Raji (cell line): ENCODE data around the gene SKA1.

Experiments used
- POLR2A ChIP-seq: IDR thresholded peaks from 2 replicates; pipeline ENCODE4 v1.6.1; 2011; ENCODE audit warnings: low read depth, low read length, control low read depth; ENCODE audit not compliant: insufficient read depth

SKA1 gene, protein sequence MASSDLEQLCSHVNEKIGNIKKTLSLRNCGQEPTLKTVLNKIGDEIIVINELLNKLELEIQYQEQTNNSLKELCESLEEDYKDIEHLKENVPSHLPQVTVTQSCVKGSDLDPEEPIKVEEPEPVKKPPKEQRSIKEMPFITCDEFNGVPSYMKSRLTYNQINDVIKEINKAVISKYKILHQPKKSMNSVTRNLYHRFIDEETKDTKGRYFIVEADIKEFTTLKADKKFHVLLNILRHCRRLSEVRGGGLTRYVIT

DNA sequence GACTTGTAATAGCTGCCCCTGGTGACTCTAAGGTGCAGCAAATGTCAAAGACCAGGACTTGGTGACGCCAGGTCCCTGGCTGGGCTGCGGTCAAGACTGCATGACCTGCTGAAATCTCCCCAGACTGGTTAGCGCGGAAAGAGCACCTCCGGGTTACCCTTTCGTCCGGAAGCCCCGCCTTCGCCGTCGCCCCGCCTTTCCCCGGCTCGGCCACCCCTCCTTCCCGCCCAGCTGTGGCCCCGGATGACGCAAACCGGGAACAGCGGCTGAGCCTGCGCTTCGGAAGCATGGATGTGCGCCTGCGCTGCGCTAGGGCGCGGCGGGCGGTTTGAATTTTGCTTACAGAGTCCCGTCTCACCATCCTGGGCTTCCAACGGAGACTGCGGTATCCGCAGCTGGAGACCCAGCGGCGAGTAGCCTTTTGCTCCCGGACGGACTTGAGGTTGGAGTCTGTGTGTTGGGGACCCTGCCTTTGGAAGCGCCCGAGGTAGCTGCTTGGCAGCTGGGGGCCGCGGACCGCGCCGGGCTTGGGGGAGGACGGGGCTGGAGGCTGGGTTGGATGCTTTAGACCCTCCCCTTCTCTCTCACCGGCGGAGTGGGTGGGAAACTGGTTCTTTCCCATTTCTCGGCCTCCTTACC, at the start of gene SKA1:
TSS of gene SKA1 (plus strand) at position 294 of the 639 bp plus-strand sequence. CDS start 785 bp downstream, outside the sequence.
- peak; percentile 90 for TF ChIP-seq POLR2A

DNA sequence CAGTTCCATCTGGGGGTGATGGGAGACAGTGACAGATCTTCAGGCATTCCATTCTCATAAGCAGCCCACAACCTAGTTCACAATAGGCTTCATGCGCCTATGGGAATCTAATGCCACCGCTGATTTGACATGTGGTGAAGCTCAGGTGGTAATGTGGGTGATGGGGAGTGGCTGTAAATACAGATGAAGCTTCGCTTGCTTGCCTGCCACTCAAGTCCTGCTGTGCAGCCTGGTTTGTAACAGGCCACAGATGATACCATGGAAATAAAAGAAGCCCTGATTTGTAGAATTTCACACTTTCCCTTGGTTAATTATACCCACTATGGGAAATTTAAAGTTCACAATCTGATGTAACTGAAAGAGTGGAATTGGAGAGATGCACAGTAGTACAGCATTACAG, 46.9 kb upstream of the SKA1 start:
- TF ChIP-seq POLR2A, result no peak

GRCh38 chr18:50330176-50330575, 44.7 kb upstream of the SKA1 start:
- TF ChIP-seq POLR2A, result no peak

- no peak for TF ChIP-seq POLR2A
Measured at GRCh38 chr18:50331691-50332090, 43.2 kb upstream of the SKA1 start.

DNA sequence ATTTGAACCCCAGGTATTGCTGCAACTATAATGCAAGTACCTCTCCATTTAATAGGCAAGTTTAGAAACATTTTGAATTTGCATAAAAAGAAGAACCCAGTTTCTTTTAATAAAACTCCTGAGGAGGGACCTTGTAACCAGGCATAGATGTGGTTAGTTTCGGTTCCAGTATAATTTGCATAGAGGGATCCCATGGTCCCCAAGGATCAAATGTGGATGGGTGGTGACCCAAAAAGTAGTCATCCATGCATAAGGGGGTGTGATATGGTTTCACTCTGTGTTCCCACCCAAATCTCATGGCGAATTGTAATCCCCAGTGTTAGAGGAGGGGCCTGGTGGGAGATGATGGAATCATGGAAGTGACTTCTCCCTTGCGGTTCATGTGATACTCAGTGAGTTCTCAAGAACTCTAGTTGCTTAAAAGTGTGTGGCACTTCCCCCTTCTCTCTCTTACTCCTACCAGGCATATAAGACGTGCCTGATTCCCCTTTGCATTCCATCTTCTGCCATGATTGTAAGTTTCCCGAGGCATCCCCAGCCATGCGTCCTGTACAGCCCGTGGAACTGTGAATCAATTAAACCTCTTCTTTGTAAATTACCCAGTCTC, 40.2 kb upstream of the SKA1 start:
- TF ChIP-seq POLR2A, result no peak

DNA sequence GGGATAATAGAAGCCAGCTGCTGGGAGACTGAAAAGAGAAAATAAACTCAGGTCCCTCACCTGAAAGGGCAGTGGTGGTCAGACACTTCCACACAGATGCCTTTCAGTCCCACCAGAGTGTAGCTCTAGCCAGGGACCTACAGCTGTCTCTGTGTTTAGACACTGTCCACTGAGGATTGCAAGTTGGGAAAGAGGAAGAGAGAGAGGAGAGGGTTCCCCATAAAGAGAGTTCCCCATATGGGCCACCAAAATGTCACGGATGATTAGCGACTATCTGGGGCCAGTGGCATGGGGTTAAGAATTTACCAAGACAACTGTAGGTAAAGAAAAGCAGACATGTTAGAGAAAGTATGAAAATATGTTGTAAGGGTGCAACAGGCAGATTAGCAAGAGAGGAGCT, 36.7 kb upstream of the SKA1 start:
- no peak for TF ChIP-seq POLR2A

DNA sequence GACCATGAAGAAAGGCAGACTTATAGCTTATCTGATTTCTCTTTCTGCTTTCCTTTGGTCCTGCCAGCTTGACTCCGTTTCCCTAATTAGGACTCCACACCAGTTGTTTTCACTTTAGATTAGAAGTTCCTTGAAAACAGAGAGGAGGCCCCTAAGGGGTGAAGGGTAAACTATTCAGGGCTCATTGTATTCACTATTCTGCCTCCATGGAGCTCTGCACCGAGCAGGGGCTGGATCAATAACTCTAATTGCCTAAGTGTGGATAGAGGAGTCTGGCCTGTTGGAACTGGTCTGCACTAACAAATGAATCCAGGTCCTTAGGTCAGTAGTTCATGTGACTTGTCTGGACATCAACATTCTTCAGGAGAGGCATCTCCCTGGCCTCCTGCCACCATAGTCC, 36.1 kb upstream of the SKA1 start:
- TF ChIP-seq POLR2A, result no peak

- no peak for TF ChIP-seq POLR2A
Measured at GRCh38 chr18:50340078-50340477, 34.8 kb upstream of the SKA1 start.

- TF ChIP-seq POLR2A, result no peak
Measured at GRCh38 chr18:50341443-50341842, 33.4 kb upstream of the SKA1 start.

DNA sequence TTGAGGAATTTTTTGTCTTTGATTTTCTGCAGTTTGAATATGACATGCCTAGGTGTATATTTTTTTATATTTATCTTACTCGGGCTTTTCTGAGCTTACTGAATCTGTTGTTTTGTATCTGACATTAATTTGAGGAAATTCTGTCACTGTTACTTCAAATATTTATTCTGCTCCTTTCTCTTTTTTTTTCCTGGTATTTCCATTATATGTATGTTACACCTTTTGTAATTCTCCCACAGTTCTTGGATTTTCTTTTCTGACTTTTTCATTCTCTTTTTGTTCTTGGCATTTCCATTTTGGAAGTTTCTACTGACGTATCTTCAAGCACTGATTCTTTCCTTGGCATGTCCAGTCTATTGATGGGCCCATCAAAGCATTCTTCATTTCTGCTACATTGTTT, 24.1 kb upstream of the SKA1 start:
- TF ChIP-seq POLR2A, result no peak

DNA sequence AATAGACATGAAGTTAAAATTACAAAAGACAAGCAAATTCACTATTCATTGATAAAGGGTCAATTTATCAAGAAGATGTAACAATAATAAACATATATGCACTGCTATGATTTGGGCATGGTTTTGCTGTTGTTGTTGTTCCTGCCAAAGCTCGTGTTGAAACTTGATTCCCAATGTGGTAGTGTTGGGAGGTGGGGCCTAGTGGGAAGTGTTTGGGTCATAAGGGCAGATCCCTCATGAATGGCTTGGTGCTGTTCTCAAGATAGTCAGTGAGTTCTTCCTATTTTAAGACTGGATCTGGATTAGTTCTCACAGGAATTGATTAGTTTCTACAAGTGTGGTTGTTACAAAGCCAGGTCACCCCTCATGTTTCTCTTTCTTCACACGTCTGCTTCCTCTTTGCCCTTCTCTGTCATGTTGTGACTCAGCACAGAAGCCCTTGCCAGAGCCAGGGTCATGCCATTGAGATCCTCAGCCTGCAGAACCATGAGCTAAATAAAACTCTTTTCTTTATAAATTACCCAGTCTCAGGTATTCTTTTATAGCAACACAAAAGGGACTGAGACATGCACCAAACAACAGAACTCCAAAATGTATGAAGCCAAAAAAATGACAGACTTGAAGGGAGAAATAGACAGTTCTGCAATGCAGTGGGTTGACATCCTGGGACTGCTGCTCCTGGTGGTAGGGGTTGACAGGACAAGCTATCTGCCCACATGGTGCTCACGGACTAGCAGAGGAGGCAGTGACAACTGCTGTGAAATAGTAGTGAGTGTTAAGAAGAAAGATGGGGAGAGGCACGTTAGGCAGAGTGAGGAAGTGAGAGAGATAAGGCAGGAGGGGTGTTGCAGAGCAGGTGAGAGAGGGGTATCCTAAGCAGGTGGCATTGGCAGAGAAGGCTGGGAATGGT, 18.6 kb upstream of the SKA1 start:
- TF ChIP-seq POLR2A, result no peak

DNA sequence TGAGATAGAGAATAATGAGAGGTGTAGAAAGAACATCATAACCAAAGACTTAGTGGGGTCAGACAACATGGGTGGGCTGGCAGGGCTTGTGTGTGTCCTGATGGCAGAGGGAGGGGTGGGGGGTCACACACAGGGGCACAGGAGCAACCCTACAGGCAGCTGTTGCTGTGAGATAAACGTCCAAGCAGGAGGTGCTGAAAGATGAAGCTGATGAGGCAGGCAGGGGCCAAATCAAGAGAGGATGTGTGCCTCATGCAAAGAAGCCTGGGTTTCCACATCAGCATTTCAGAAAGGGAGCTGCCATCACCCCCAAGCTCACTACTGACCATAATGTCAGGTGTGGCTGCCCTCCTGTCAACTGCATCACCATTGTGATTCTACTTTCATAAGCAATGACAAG, 16.0 kb upstream of the SKA1 start:
- no peak for TF ChIP-seq POLR2A

DNA sequence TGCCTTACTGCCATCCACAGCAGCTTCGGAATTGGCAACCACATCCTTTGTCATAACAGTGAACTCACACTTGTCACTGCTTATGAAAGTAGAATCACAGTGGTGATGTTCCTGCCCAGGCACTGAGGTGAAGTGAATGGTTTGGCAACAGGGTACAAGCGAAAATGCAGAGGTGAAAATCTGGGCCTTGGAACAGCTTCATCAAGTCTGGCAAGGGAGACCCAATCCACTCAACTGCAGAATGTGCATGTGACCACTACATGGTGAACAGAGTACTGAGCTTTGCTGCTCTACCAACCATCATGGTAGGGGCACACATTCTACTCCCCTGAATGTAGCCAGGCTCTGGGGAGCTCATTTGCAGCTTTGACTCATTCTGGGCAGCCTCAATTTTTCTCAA, 15.0 kb upstream of the SKA1 start:
- no peak for TF ChIP-seq POLR2A

DNA sequence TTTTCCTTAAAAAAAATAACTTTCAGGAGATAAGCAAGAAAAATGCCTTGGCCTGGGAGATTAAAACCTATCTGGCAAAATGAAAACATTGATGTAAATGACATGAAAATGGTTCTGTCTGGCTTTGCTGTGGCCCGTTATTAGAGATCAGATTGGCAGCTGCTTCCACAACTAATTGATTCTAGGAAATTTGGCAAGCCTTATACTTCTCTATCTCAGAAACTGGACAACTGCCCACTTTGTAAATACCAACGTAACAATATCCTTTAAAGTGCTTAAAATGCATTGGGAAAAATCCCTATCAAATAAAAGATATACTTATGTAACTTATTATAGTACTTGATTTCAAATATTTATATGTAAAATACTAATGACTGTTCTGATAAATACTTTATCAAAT, 14.2 kb upstream of the SKA1 start:
- no peak for TF ChIP-seq POLR2A

GRCh38 chr18:50369672-50370071, 5.2 kb upstream of the SKA1 start:
- no peak for TF ChIP-seq POLR2A
